Stimulated activated CD4-positive, alpha-beta T cell treated with anti-CD3 and anti-CD28 coated beads, Interleukin-4, amount 100 ng/mL, for 4 hours (primary cell): Measurements from ENCODE around the gene RASSF5.

Experiments used
- DNase-seq, 2 experiments: peaks; one replicate each; pipeline ENCODE4 v3.0.0-alpha.2; 2020

Gene RASSF5

GRCh38 chr1:206498685-206499084, 8.6 kb upstream of the RASSF5 start:
- no peak for DNase-seq

GRCh38 chr1:206500046-206500445, 7.3 kb upstream of the RASSF5 start:
- no peak for DNase-seq

- DNase-seq = no peak
These were observed 5.5 kb upstream of the RASSF5 start for GRCh38 chr1:206501881-206502280.

GRCh38 chr1:206502403-206502802, 4.9 kb upstream of the RASSF5 start:
- DNase-seq = no peak

GRCh38 chr1:206502812-206503211, 4.5 kb upstream of the RASSF5 start:
- no peak for DNase-seq

GRCh38 chr1:206503591-206504362, 3.6 kb upstream of the RASSF5 start:
- peak in 1 of 2 experiments; percentile 23 for DNase-seq

GRCh38 chr1:206504363-206504713, 3.0 kb upstream of the RASSF5 start:
- DNase-seq = no peak

GRCh38 chr1:206505702-206506355, 1.5 kb upstream of the RASSF5 start:
- DNase-seq = no peak

GRCh38 chr1:206506405-206507283, 687 bp upstream of the RASSF5 start:
- DNase-seq = peak; percentile 4 to 15

- no peak for DNase-seq
These were observed 979 bp downstream of the RASSF5 start for GRCh38 chr1:206508130-206508889.

- DNase-seq = no peak
These were observed 1.6 kb downstream of the RASSF5 start for GRCh38 chr1:206508956-206509355.

GRCh38 chr1:206509612-206510257, 2.4 kb downstream of the RASSF5 start:
- DNase-seq = no peak

GRCh38 chr1:206510371-206510770, 3.0 kb downstream of the RASSF5 start:
- no peak for DNase-seq

- no peak for DNase-seq
These were observed 4.2 kb downstream of the RASSF5 start for GRCh38 chr1:206511362-206512057.

GRCh38 chr1:206512058-206512850, 4.9 kb downstream of the RASSF5 start:
- DNase-seq = no peak

- no peak for DNase-seq
These were observed 5.5 kb downstream of the RASSF5 start for GRCh38 chr1:206512851-206513180.

GRCh38 chr1:206513312-206514111, 6.2 kb downstream of the RASSF5 start:
- no peak for DNase-seq

GRCh38 chr1:206514813-206515387, 7.6 kb downstream of the RASSF5 start:
- DNase-seq = no peak

- DNase-seq = no peak
These were observed 9.3 kb downstream of the RASSF5 start for GRCh38 chr1:206516728-206516990.

GRCh38 chr1:206517784-206518183, 10.5 kb downstream of the RASSF5 start:
- no peak for DNase-seq
